Measurements from ENCODE around the gene LRCH3. TPM values are rescaled to one million over a fixed set of nuclear protein-coding genes. Genes with fewer than 3 reads are reported as not detected.

The LRCH3 gene
- total and polyA plus RNA-seq, 8 donors: 5.4 to 26.1 (median 13.9) TPM

- Histone ChIP-seq H3K36me3 (no peaks in the 10 kb centered on the region), H3K9me3 (no peaks in the 10 kb centered on the region), H3K27me3 (no peaks in the 10 kb centered on the region), H3K4me3 (no peak overlapping the region), H3K27ac (peak overlapping the region in 3 of 4 donors; percentile 46 to 88 (median 60)), H3K4me1 (peaks cover 5 to 15% (median 5%) of the 10 kb centered on the region in 3 donors)
- FAIRE-seq (no peak), DNase-seq (no peak), ATAC-seq (no peak)
- intact Hi-C loops (cut with DNase I): no loop called here
- 91 to 94% methylated on average over 1 of the region's 1 CpG for WGBS, 2 donors
- TF ChIP-seq CTCF (IDR thresholded peaks at IDR 0.05): no peak
These were observed 97.5 kb downstream of the LRCH3 start for GRCh38 chr3:197888511-197888910.

- DNase-seq (peak in 2 of 6 donors; percentile 29 to 37), ATAC-seq (peak; percentile 92 to 94 (median 94)), FAIRE-seq (no peak)
- no peaks in the 10 kb centered on the region for H3K9me3 ChIP-seq
- H3K4me1 ChIP-seq: peaks cover 5 to 15% (median 5%) of the 10 kb centered on the region in 3 donors
- TF ChIP-seq CTCF (IDR thresholded peaks at IDR 0.05): no peak
- H3K27me3 ChIP-seq: no peaks in the 10 kb centered on the region
- intact Hi-C loops (cut with DNase I): no loop called here
- H3K36me3 ChIP-seq: no peaks in the 10 kb centered on the region
- H3K27ac ChIP-seq: peak overlapping the region; percentile 46 to 88 (median 54)
- H3K4me3 ChIP-seq: peak overlapping the region in 2 of 4 donors; percentile 4 to 6
- WGBS, 2 donors: 66 to 83% methylated on average over 9 of the region's 9 CpGs
These were observed 98.3 kb downstream of the LRCH3 start for GRCh38 chr3:197889204-197889930.

GRCh38 chr3:197890693-197891092 is 99.6 kb downstream of the LRCH3 start:
- H3K4me3 ChIP-seq: no peak overlapping the region
- no peaks in the 10 kb centered on the region for H3K36me3 ChIP-seq
- 91 to 96% methylated on average over 4 of the region's 4 CpGs for WGBS, 2 donors
- no peak for FAIRE-seq
- peaks cover 5 to 15% (median 5%) of the 10 kb centered on the region in 3 donors for H3K4me1 ChIP-seq
- TF ChIP-seq CTCF (IDR thresholded peaks at IDR 0.05): no peak
- no peak overlapping the region for H3K27ac ChIP-seq
- no peak for ATAC-seq
- no peak for DNase-seq
- H3K9me3 ChIP-seq: no peaks in the 10 kb centered on the region
- intact Hi-C loops (cut with DNase I): no loop called here
- H3K27me3 ChIP-seq: no peaks in the 10 kb centered on the region

- H3K4me3 ChIP-seq: no peak overlapping the region
- ATAC-seq: no peak
- H3K27ac ChIP-seq: no peak overlapping the region
- no peak for FAIRE-seq
- H3K4me1 ChIP-seq: peaks cover 5 to 15% (median 5%) of the 10 kb centered on the region in 3 donors
- no peaks in the 10 kb centered on the region for H3K36me3 ChIP-seq
- DNase-seq: no peak
- WGBS, 2 donors: 92 to 95% methylated on average over 5 of the region's 5 CpGs
- H3K9me3 ChIP-seq: no peaks in the 10 kb centered on the region
- no peak for TF ChIP-seq CTCF (IDR thresholded peaks at IDR 0.05)
- no peaks in the 10 kb centered on the region for H3K27me3 ChIP-seq
- intact Hi-C loops (cut with DNase I): no loop called here
These were observed 101.1 kb downstream of the LRCH3 start for GRCh38 chr3:197892162-197892561.

- no peaks in the 10 kb centered on the region for H3K36me3 ChIP-seq
- intact Hi-C loops (cut with DNase I): no loop called here
- H3K9me3 ChIP-seq: no peaks in the 10 kb centered on the region
- ATAC-seq (no peak), FAIRE-seq (no peak), DNase-seq (no peak)
- no peaks in the 10 kb centered on the region for H3K4me1 ChIP-seq
- no peak overlapping the region for H3K4me3 ChIP-seq
- no peak overlapping the region for H3K27ac ChIP-seq
- 94 to 96% methylated on average over 3 of the region's 3 CpGs for WGBS, 2 donors
- TF ChIP-seq CTCF (IDR thresholded peaks at IDR 0.05): no peak
- H3K27me3 ChIP-seq: no peaks in the 10 kb centered on the region
These were observed 105.4 kb downstream of the LRCH3 start for GRCh38 chr3:197896421-197896820.
